HepG2 (cell line): ENCODE measurements around the gene CRKL.

Experiments
- BCL3 ChIP-seq: sonication (generic); formaldehyde crosslinking; IDR thresholded peaks from 2 replicates; pipeline ENCODE4 v1.5.1; 2020; ENCODE audit warnings: mild to moderate bottlenecking, missing genetic modification reagents, moderate library complexity
- CTCF ChIP-seq: sonication (generic); formaldehyde crosslinking; IDR thresholded peaks from 2 replicates; pipeline ENCODE4 v1.5.0; 2020; ENCODE audit warnings: mild to moderate bottlenecking, missing genetic modification reagents, moderate library complexity
- DRAP1 ChIP-seq: IDR thresholded peaks from 2 replicates; pipeline ENCODE4 v1.6.1; 2016; ENCODE audit warnings: missing genetic modification reagents, missing compliant biosample characterization
- GABPA ChIP-seq, 2 experiments: IDR thresholded peaks; 2 replicates each; pipeline ENCODE4 v1.6.1; 2011 to 2016; ENCODE audit warnings: low read depth in 2 of 2, low read length in 1 of 2, missing biosample characterization in 1 of 2, missing genetic modification characterization in 1 of 2
- NFIC ChIP-seq: IDR thresholded peaks from 2 replicates; pipeline ENCODE4 v1.6.1; 2012; ENCODE audit warnings: mild to moderate bottlenecking, low read length, inconsistent platforms
- POLR2AphosphoS5 ChIP-seq: IDR thresholded peaks from 2 replicates; pipeline ENCODE4 v1.6.1; 2012; ENCODE audit warnings: low read depth, low read length
- PTBP1 ChIP-seq: fragments of 200-400 bp; formaldehyde crosslinking; IDR thresholded peaks from 2 replicates; pipeline ENCODE4 v1.6.1; 2018; ENCODE audit warnings: low read length, low read depth; ENCODE audit not compliant: poor library complexity, severe bottlenecking
- RFXAP ChIP-seq: sonication (generic); formaldehyde crosslinking; IDR thresholded peaks from 2 replicates; pipeline ENCODE4 v1.4.0; 2020; ENCODE audit warnings: missing genetic modification reagents, borderline replicate concordance
- TSC22D2 ChIP-seq: sonication (generic); formaldehyde crosslinking; IDR thresholded peaks from 2 replicates; pipeline ENCODE4 v1.5.1; 2020; ENCODE audit warnings: missing genetic modification reagents, mild to moderate bottlenecking, borderline replicate concordance
- UBTF ChIP-seq: sonication (generic); formaldehyde crosslinking; IDR thresholded peaks from 2 replicates; pipeline ENCODE4 v1.4.0; 2020; ENCODE audit warnings: mild to moderate bottlenecking, missing genetic modification reagents
- ZNF350 ChIP-seq: sonication (generic); formaldehyde crosslinking; IDR thresholded peaks from 2 replicates; pipeline ENCODE4 v1.4.0; 2020; ENCODE audit warnings: mild to moderate bottlenecking, low read depth, missing genetic modification reagents, borderline replicate concordance
- ZNF431 ChIP-seq: sonication (generic); formaldehyde crosslinking; IDR thresholded peaks from 2 replicates; pipeline ENCODE4 v1.9.0; 2022; ENCODE audit warnings: missing genetic modification reagents, low read depth, mild to moderate bottlenecking, borderline replicate concordance
- ZZZ3 ChIP-seq: sonication (generic); formaldehyde crosslinking; IDR thresholded peaks from 2 replicates; pipeline ENCODE4 v1.4.0; 2020; ENCODE audit warnings: missing genetic modification reagents, mild to moderate bottlenecking, borderline replicate concordance

- TF ChIP-seq CTCF (no peak), BCL3 (CRISPR knock-in tag) (no peak), ZNF431 (no peak), TSC22D2 (CRISPR knock-in tag) (no peak), POLR2AphosphoS5 (no peak), UBTF (CRISPR knock-in tag) (no peak), DRAP1 (CRISPR knock-in tag) (no peak), ZNF350 (CRISPR knock-in tag) (no peak), GABPA (IDR thresholded peaks at IDR 0.05; ENCODE audit: low read depth, low read length) (no peak), GABPA (CRISPR knock-in tag; IDR thresholded peaks at IDR 0.05; ENCODE audit: low read depth) (no peak), PTBP1 (no peak), NFIC (no peak), RFXAP (CRISPR knock-in tag) (no peak), ZZZ3 (CRISPR knock-in tag) (no peak)
These were observed 65.3 kb downstream of the CRKL start for GRCh38 chr22:20982563-20982882.
